B cell (primary cell): ENCODE results near the gene CNOT8. TPM values are rescaled to one million over a fixed set of nuclear protein-coding genes. Genes with fewer than 3 reads are reported as not detected.

Experiments
- ATAC-seq: fragments of 200-7000 bp; cut with Tn5 transposase; one replicate; pipeline ENCODE4 v1.10.0; 2021; ENCODE audit warnings: low read depth, mild to moderate bottlenecking, moderate number of reproducible peaks, moderate library complexity
- CTCF ChIA-PET: fragments of 350-600 bp; sonication (Branson Sonifier 250); formaldehyde crosslinking; loops from one replicate; lab custom pipeline; 2021; ENCODE audit warnings: antibody characterized with exemption, inconsistent platforms; lab: Charles Lee
- POLR2A ChIA-PET: fragments of 350-600 bp; sonication (Branson Sonifier 250); formaldehyde crosslinking; loops from one replicate; lab custom pipeline; 2021; ENCODE audit warnings: antibody characterized with exemption; lab: Charles Lee
- DNase-seq: peaks from one replicate; pipeline ENCODE4 v3.0.0; 2013
- H2AFZ ChIP-seq: 2 replicates; pipeline ENCODE4 v1.6.1; 2012; ENCODE audit warnings: mild to moderate bottlenecking, low read depth, low read length; ENCODE audit not compliant: insufficient read depth, poor library complexity, severe bottlenecking
- H3K27ac ChIP-seq, 2 donors: 1 replicate in 1 of 2; 2 replicates in 1 of 2; pipeline ENCODE4 v1.5.1; 2012 to 2013; ENCODE audit warnings: low read length in 2 of 2, mild to moderate bottlenecking in 2 of 2, moderate library complexity in 1 of 2
- H3K27me3 ChIP-seq, 4 experiments: fragments of 200-600 bp in 1 of 4; sonication (generic) in 1 of 4; replicated peaks in 1 of 4; 1 replicate in 2 of 4; 2 replicates in 2 of 4; pipeline versions ENCODE4 v1.6.1 to v1.7.0; 2013 to 2016; ENCODE audit warnings: low read length in 3 of 4, mild to moderate bottlenecking in 2 of 4, mixed read lengths in 1 of 4, moderate library complexity in 1 of 4; ENCODE audit not compliant: insufficient read depth in 4 of 4, control insufficient read depth in 3 of 4; ENCODE audit errors: control extremely low read depth in 1 of 4
- H3K36me3 ChIP-seq, 2 experiments: replicated peaks in 1 of 2; 1 replicate in 1 of 2; 2 replicates in 1 of 2; pipeline versions ENCODE4 v1.6.1 to v1.7.1; 2013; ENCODE audit warnings: low read length in 1 of 2; ENCODE audit not compliant: insufficient read depth in 2 of 2, control insufficient read depth in 1 of 2; ENCODE audit errors: control extremely low read depth in 1 of 2, extremely low read depth in 1 of 2
- H3K4me1 ChIP-seq, 2 donors: fragments of 200-600 bp in 1 of 2; sonication (generic) in 1 of 2; 1 replicate in 1 of 2; 2 replicates in 1 of 2; pipeline versions ENCODE4 v1.5.1 to v1.6.1; 2013 to 2017; ENCODE audit warnings: low read length in 2 of 2; ENCODE audit not compliant: control insufficient read depth in 2 of 2, insufficient read depth in 2 of 2
- H3K4me2 ChIP-seq: replicated peaks from 2 replicates; pipeline ENCODE3; 2012; ENCODE audit warnings: mild to moderate bottlenecking, low read depth, low read length; ENCODE audit not compliant: poor library complexity, severe bottlenecking
- H3K4me3 ChIP-seq, 5 experiments: fragments of 200-600 bp in 1 of 5; sonication (generic) in 1 of 5; 1 replicate in 3 of 5; 2 replicates in 2 of 5; pipeline versions ENCODE4 v1.5.1 to v1.7.0; 2011 to 2016; ENCODE audit warnings: low read length in 4 of 5, mild to moderate bottlenecking in 4 of 5, low read depth in 2 of 5, control low read depth in 1 of 5, moderate library complexity in 1 of 5; ENCODE audit not compliant: insufficient read depth in 1 of 5; ENCODE audit errors: control extremely low read depth in 1 of 5, extremely low read depth in 1 of 5
- H3K79me2 ChIP-seq: fragments of 200-600 bp; sonication (generic); one replicate; pipeline ENCODE4 v1.6.0; 2016; ENCODE audit warnings: low read length; ENCODE audit not compliant: control insufficient read depth, insufficient read depth
- H3K9ac ChIP-seq: fragments of 200-600 bp; sonication (generic); 2 replicates; pipeline ENCODE4 v1.6.1; 2017; ENCODE audit warnings: mild to moderate bottlenecking, low read length, moderate library complexity
- H3K9me3 ChIP-seq, 3 donors: one replicate each; pipeline versions ENCODE4 v1.6.1 to v1.7.1; 2013; ENCODE audit warnings: low read length in 2 of 3; ENCODE audit not compliant: control insufficient read depth in 2 of 3, insufficient read depth in 1 of 3; ENCODE audit errors: control extremely low read depth in 1 of 3
- H4K20me1 ChIP-seq: 2 replicates; pipeline ENCODE4 v1.6.0; 2012; ENCODE audit warnings: mild to moderate bottlenecking, low read length; ENCODE audit not compliant: insufficient read depth, control insufficient read depth, poor library complexity, severe bottlenecking
- H3K27ac Mint-ChIP-seq: one replicate; pipeline ENCODE4 v1.8.0; 2021; ENCODE audit warnings: mixed read lengths
- H3K27me3 Mint-ChIP-seq: one replicate; pipeline ENCODE4 v1.8.0; 2021; ENCODE audit warnings: mixed read lengths
- H3K4me1 Mint-ChIP-seq: one replicate; pipeline ENCODE4 v1.8.0; 2021; ENCODE audit warnings: mixed read lengths
- H3K4me3 Mint-ChIP-seq: one replicate; pipeline ENCODE4 v1.8.0; 2021; ENCODE audit warnings: mixed read lengths
- H3K9me3 Mint-ChIP-seq: one replicate; pipeline ENCODE4 v1.8.0; 2022; ENCODE audit warnings: mixed read lengths; ENCODE audit not compliant: insufficient read depth
- CTCF ChIP-seq: fragments of 200-600 bp; IDR thresholded peaks from one replicate; pipeline ENCODE4 v1.8.0; 2022; ENCODE audit warnings: antibody characterized with exemption, mild to moderate bottlenecking
- EZH2 ChIP-seq: IDR thresholded peaks from 2 replicates; pipeline ENCODE4 v1.6.1; 2012; ENCODE audit warnings: borderline replicate concordance, low read depth, mild to moderate bottlenecking, moderate library complexity, low read length; ENCODE audit not compliant: insufficient read depth, poor library complexity, severe bottlenecking
- WGBS: methylation state at CpG from one replicate; pipeline ENCODE4 v1.1.5; 2013; ENCODE audit warnings: missing lambda C conversion rate; ENCODE audit not compliant: insufficient coverage; 5-methylcytosine and 5-hydroxymethylcytosine counted together
- intact Hi-C: fragments of 100-400 bp; cut with micrococcal nuclease; formaldehyde crosslinking; loops from one replicate; pipeline ENCODE4 v1.10.0; 2022
- polyA plus RNA-seq: library from polyadenylated mRNA; depleted of rRNA; stranded (reverse); fragments of >200 nt; gene quantifications from 2 replicates; pipeline ENCODE4 v1.2.3, GENCODE V29; 2012
- small RNA-seq: library from RNA; depleted of rRNA; stranded (forward); fragments of <200 nt; gene quantifications from one replicate; pipeline ENCODE3, GENCODE V24; 2012; ENCODE audit warnings: low replicate concordance, low read depth; ENCODE audit not compliant: insufficient read length
- total RNA-seq, 2 donors: library from RNA; stranded (reverse); fragments of 120-200 nt in 1 of 2; gene quantifications; 1 replicate in 1 of 2; 2 replicates in 1 of 2; pipeline versions ENCODE4 v1.2.3 to v1.2.4, GENCODE V29; 2013 to 2022

CNOT8 gene
- total and polyA plus RNA-seq, 2 donors (not counting 1 experiment from before 2014, with no cell fraction given) = 58.5 to 78.6 TPM

- H3K4me3 ChIP-seq = no peak overlapping the region
- H3K9me3 ChIP-seq = no peaks in the 10 kb centered on the region
- no peaks in the 10 kb centered on the region for H3K4me1 Mint-ChIP-seq
- H3K27ac ChIP-seq = no peak overlapping the region
- no peaks in the 10 kb centered on the region for H3K27me3 ChIP-seq
- ChIA-PET CTCF (no interaction called here), POLR2A (no interaction called here)
- H2AFZ ChIP-seq = no peak overlapping the region
- no peaks in the 10 kb centered on the region for H3K9me3 Mint-ChIP-seq
- no peak overlapping the region for H3K4me2 ChIP-seq
- H4K20me1 ChIP-seq = no peaks in the 10 kb centered on the region
- H3K4me3 Mint-ChIP-seq = no peak overlapping the region
- DNase-seq (no peak), ATAC-seq (no peak)
- H3K36me3 ChIP-seq = peaks cover 8 to 58% of the 10 kb centered on the region in 2 experiments
- no peaks in the 10 kb centered on the region for H3K4me1 ChIP-seq
- no peak overlapping the region for H3K27ac Mint-ChIP-seq
- H3K27me3 Mint-ChIP-seq = no peaks in the 10 kb centered on the region
- H3K9ac ChIP-seq = no peak overlapping the region
- no peak for TF ChIP-seq CTCF
- no peak for TF ChIP-seq EZH2
- no CpG with 5 or more reads among the region's 7 CpGs for WGBS
- intact Hi-C loops = no loop called here
- no peaks in the 10 kb centered on the region for H3K79me2 ChIP-seq
Observed at GRCh38 chr5:154923441-154924430, 65.3 kb downstream of the CNOT8 start.

Small RNAs within 50 kb of the gene (small RNA-seq; reads per million reads assigned to genes)
- not detected for gene MIR378H

Other genes starting within 250 kb of the CNOT8 start
- 150 and 158 TPM in 2 replicates for gene LARP1, start 103.2 kb upstream of the CNOT8 start, total RNA-seq
- 58.4 and 59.6 TPM in 2 replicates for gene LARP1, start 103.2 kb upstream of the CNOT8 start, polyA plus RNA-seq
- gene FAXDC2, start 8.0 kb upstream of the CNOT8 start, total RNA-seq = 0.24 TPM in 1 of 2 replicates, not detected in the other
- gene FAXDC2, start 8.0 kb upstream of the CNOT8 start, polyA plus RNA-seq = 0.07 and 0.29 TPM in 2 replicates
- gene GEMIN5, start 79.6 kb downstream of the CNOT8 start, total RNA-seq = 15.5 and 17.1 TPM in 2 replicates
- 3.6 and 3.8 TPM in 2 replicates for gene GEMIN5, start 79.6 kb downstream of the CNOT8 start, polyA plus RNA-seq
- gene MRPL22, start 82.4 kb downstream of the CNOT8 start, total RNA-seq = 21.4 and 32.5 TPM in 2 replicates
- 18.8 and 18.9 TPM in 2 replicates for gene MRPL22, start 82.4 kb downstream of the CNOT8 start, polyA plus RNA-seq
- gene KIF4B, start 155.1 kb downstream of the CNOT8 start, total RNA-seq = not detected in 2 replicates
- gene KIF4B, start 155.1 kb downstream of the CNOT8 start, polyA plus RNA-seq = not detected in 2 replicates